ENCODE results near the gene ADAT2.

- TF ChIP-seq POLR2A (IDR thresholded peaks at IDR 0.05; ENCODE audit: control extremely low read depth in 1 of 2, low read depth in 2 of 2, low read length in 2 of 2), result no peak
- TF ChIP-seq CTCF (IDR thresholded peaks at IDR 0.05; ENCODE audit: control extremely low read depth in 1 of 3, insufficient read depth in 1 of 3, low read depth in 1 of 3, low read length in 3 of 3), result no peak
- no peak for TF ChIP-seq SP4 (IDR thresholded peaks at IDR 0.05; ENCODE audit: low read length)
- no peak for TF ChIP-seq SIN3A (conservative IDR thresholded peaks at IDR 0.05 in 1 of 2, IDR thresholded peaks at IDR 0.05 in 1 of 2; ENCODE audit: low read depth in 1 of 2, low read length in 2 of 2)
- no peak for TF ChIP-seq HDAC2 (IDR thresholded peaks at IDR 0.05; ENCODE audit: borderline replicate concordance in 1 of 2, low read depth in 2 of 2, low read length in 2 of 2)
- no peak for TF ChIP-seq RFX5 (IDR thresholded peaks at IDR 0.05; ENCODE audit: borderline replicate concordance, low read depth, low read length)
- TF ChIP-seq SP2 (IDR thresholded peaks at IDR 0.05; ENCODE audit: low read length), result no peak
- TF ChIP-seq POLR2AphosphoS5 (IDR thresholded peaks at IDR 0.05; ENCODE audit: low read depth, low read length), result no peak
- no peak for TF ChIP-seq MAX (IDR thresholded peaks at IDR 0.05)
- TF ChIP-seq BCL11A (IDR thresholded peaks at IDR 0.05; ENCODE audit: low read depth in 2 of 2, low read length in 2 of 2), result no peak
- no peak for TF ChIP-seq GTF2F1 (IDR thresholded peaks at IDR 0.05; ENCODE audit: borderline replicate concordance, low read depth, low read length)
- no peak for TF ChIP-seq BACH1 (IDR thresholded peaks at IDR 0.05; ENCODE audit: low read length)
Measured at GRCh38 chr6:143443096-143443495, 7.4 kb downstream of the ADAT2 start.
